Hematopoietic multipotent progenitor cell treated with erythropoietin and hydrocortisone succinate and interleukin-3 and kit ligand, for 4 days (in vitro differentiated cells): Measurements from ENCODE around the gene ALX4.

Experiments
- DNase-seq: peaks from one replicate; pipeline ENCODE4 v3.0.0-alpha.2; 2015

ALX4 gene

DNA sequence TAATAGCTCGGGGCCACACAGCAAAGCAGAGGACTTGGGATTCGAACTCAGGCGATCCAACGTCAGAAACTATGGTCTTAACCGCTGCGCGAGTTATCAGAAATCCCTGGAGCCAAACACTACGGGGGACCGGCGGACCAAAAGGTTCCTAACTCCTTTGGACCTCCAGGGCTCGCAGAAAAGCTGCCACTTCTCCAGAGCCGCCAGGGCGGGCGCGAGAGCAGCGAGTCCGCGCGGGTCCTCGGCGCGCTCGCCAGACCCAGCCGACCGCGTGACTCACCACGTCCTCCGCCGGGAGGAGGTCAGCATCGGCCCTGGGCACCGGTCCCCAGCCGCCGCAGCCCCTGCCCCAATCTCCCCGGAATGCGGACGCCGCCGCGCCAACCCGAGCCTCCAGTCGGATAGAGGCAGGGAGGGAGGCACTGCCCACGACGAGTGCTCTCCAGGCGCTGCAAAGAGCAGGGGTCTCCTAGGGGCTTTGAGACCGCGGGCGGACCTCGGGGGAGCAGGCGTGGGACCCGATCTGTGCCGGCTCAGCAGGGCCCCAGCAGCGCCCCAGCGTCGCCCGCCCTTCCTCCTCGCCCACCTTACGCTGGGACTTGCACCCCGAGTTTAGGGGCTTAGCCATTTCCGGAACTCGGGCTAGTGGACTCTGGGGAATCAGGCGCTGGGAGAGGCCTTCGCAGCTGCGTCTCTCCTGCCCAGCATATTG, 6.2 kb upstream of the ALX4 start:
- no peak for DNase-seq

- no peak for DNase-seq
These were observed 4.8 kb upstream of the ALX4 start for GRCh38 chr11:44314733-44315132.

GRCh38 chr11:44313761-44314489, 4.0 kb upstream of the ALX4 start:
- no peak for DNase-seq

DNA sequence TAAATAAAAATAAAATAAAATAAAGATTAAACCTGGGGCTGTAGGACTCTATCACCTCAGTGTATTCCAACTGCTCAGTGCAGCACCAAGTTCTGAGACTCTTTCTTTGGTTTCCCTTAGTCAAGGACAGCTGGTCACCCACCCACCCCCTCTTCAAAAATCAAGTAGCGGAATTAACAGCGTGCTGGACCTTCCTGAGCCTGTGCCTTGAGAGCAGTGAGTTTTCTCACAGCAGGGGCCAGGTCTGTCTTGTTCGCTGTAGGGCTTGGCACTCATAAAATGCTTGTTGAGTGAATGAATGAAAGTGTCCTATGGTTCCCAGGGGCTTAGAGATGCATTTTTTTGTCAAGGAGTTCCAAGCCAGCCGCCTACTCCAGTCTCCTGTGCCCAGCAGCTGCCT, 2.9 kb upstream of the ALX4 start:
- no peak for DNase-seq

DNA sequence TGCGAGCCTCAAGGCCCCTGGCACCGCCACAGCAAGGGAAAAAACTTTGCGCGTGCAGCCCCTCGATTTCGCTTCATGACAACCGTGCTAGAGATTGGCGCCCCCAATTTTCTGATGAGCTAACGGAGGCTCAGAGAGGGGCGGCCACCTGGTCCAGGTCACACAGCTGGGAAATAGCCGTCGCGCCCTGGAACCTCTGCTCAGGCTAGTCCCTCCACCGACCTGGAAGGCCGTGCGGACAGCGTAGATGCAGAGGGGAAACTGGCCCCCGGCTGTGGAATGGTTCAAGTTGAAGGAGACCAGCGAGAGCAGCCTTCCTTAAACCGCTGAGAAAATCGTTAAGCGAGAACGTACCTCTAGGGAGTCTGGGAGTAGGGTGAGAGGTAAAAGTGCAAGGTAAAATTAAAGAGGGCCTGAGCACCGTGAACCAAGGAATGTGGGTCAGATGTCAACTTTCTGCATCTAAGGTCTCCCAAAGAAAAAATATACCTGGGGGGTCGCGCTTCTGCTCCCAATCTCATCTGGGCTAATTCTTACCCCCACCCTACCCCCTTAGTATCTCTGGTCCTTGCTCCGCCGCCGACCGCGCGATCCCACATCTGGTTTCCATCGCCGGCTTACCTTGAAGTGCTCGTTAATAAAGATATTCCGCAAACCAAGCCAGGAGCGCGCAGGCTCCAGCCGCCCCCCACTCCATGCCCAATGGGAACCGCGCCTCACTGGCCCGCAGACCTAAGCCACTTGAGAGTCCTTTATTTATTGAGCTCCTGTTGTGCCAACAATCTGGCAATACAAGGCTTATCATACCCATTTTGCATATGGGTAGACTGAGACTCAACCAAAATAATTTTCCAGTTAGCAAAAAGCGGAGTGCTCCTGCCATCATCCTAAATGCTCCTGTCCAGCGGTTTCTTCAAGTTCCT, 1.7 kb upstream of the ALX4 start:
- DNase-seq, result no peak

DNA sequence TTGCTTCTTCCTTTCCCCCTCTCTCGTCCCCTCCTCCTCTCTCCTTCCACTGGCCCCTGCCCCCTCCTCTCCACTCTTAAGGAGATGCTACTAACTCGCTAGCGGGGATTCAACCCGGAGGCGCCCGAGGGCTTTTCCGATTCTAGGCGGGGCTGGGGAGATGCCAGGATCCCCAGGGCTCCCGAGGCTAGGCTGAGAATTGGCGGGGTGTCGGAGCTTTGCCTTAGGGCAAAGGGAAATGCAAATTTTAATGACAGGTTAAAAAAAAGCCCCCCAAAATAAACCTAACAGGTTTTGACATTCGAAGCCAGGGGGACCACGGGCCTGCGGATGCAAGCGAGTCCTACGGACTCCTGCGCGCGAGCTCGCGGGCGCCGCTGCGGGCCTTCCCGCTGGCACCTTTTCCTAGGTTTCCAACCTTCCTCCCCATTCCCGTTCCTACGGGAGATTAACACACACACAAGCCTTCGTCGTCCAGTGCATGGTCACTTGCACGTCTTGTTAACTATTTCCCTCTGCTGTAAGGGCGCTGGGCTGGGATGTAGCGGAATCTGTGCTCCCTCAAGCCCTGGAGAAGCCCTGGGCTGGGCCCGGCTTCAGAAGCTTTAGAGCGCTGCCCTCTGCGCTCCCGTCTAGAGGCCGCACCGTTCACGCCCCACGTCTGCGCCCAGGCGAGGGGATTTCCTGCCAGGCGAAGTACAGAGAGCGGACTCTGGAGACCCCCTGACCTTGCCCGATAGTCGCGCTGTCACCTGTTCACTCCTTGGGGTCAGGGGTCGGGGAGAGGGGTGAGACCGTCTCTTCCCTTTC, 729 bp upstream of the ALX4 start:
- no peak for DNase-seq

GRCh38 chr11:44310206-44310462, 195 bp upstream of the ALX4 start:
- DNase-seq, result no peak

- DNase-seq, result no peak
These were observed 939 bp downstream of the ALX4 start for GRCh38 chr11:44308923-44309477.

- no peak for DNase-seq
These were observed 1.6 kb downstream of the ALX4 start for GRCh38 chr11:44308256-44308922.

DNA sequence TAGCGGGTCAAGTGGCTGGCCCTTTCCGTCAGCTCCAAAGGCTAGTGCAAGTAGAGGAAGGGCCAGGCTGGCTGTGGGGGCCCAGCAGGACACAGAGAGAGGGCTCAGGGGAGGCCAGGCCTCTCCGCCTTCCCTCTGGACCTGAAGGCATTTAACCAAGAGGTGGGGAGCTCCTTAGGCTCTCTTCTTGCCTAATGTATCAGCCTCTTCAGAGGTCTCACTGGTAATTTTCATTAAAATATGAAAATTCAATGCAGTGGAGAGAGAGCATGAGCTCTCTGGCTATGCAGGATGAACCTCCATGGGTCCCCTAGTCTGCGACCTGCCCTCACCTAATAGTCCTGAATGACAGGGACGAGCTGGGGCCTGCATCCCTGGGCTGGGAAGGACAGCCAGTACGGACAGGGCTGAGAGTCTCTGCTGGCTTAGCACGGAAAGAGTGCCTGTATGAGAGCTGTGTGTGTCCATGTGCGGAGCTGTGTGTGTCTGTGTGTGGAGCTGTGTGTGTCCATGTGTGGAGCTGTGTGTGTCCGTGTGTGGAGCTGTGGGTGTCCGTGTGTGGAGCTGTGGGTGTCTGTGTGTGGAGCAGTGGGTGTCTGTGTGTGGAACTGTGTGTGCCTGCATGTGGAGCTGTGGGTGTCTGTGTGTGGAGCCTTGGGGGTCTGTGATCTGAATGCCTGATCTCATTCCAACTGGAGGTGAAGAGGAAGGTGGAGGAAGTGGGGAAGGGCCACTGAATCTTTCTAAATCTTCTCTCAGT, 2.4 kb downstream of the ALX4 start:
- no peak for DNase-seq

- DNase-seq, result no peak
These were observed 3.1 kb downstream of the ALX4 start for GRCh38 chr11:44306918-44307244.

DNA sequence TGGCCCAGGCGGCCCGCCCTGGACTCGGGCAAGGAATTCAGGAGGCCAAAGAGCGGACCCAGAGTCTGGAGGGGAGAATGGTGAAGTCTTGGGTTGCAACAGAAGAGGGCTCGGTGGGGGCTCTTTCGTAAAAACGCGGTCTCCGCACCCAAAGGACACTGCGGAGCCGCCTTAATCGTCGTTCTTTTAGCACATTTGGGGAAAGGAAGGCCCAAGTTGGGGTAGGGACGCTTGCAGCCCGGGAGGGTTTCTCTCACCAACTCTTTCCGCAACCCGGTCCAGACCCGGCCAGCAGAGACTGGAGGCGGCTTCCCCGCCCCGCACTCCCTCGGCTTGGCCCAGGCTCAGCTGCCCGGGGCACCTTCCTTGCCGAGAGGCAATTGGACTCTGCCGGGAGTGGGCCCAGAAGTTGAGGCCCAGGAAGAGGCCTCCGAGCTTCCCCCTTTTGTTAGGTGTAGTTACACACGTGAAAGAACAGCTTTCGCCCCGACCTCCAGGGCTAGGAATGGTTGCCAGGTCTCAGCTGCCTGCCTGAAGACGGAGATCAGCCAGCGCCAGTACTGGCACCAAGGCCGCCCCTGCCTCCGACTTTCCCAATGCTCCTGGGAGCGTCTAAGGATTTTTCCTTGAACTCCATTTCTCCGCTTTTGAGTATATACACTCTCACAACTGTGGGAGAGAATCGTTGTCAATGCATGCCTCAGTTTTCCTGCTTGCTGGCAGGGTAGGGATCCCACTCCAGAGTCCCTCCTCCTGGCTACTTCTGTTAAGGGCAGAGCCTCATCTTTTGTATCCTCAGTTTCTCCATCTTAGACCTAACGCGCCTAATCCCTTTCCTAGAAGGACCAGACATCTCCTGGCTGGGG, 3.7 kb downstream of the ALX4 start:
- no peak for DNase-seq

GRCh38 chr11:44305470-44306051, 4.4 kb downstream of the ALX4 start:
- peak; percentile 32 for DNase-seq

DNA sequence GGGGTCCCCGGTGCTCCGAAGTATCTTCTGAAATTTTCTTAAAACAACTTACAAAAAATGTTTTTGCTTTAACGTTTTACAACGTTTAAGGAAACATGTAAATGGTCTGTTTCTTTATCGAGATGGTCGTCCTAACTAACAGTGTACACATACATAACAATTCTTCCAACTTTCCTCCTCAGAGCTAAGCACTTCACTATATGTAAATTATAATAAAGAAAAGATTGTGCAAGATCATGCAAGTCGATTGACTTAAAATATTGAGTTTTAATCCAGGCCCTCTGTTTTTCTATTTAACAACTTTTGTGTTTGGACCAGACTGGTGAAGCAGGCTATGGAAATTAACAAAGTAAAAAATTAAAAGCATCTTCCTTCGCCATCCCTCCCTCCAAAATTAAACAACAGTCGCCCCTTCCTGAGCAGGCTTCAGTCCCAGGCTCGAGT, 4.9 kb downstream of the ALX4 start:
- DNase-seq, result no peak

GRCh38 chr11:44304091-44305025, 5.6 kb downstream of the ALX4 start:
- no peak for DNase-seq

DNA sequence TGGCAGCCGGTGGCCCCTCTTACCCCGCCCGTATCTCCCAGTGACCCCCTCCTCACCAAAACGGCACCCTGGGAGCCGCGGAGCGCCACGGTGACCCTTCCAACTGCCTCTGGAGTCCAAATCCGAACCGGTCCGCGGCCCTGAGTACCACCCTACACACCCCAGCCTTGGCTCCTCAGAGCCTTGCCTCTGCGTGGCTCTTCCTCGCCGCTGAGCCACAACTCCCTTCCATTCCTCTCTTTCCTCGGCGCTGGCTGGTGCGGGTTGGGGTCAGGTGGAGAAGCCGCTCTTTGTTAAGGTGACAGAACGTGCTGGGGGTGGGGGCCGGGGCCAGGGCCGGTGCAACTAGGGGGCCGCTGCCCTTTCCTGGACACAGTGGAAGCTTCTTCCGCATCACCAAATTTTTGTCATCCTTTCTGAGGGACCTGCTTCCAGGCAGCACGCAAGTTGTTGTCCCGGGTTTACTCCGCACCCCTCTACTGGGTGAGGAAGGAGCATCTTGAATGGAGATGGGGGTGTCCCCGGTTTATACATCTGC, 6.5 kb downstream of the ALX4 start:
- no peak for DNase-seq

DNA sequence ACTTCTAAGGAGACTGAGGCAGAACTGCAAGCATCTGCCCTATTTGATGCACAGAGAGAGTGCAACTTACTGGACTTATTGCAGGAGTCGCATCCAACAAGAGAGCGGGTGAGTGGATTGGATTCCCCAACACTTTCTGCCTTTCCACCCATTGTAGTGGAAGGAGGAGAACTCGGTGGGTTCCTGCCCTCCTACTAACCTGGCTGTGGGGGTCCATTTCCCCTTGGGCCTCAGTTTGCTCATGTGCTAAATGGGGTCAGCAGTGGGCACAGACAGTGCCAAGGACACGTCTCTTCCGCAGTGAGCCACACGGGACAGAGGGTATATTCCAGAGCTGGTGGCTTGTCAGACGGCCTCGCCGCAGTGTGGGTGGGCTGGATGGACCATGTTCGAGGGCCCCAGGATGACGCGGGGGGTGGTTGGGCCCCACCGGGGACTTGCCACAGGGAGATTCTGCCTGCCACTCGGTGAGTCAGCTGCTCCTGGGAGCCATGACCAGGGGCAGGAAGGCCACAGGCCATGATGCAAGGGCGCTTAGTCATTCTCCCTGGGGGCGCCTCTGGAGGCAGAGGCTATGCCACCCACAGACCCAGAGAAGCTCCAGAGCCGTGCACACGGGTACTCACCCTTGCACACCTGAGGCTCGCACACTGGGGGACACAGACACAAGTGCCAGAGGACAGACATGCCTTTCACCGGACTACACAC, 8.2 kb downstream of the ALX4 start:
- peak; percentile 29 for DNase-seq
